GM18517 (cell line): ENCODE data around the gene PTPN3.
A peak's percentile ranks its signal among the peaks of the same experiment; 100 is the strongest.

Experiments
- ATAC-seq: cut with Tn5 transposase; IDR thresholded peaks from one replicate; pipeline ENCODE4 v1.9.1; 2021; ENCODE audit warnings: mild to moderate bottlenecking, moderate library complexity; ENCODE audit not compliant: unreplicated experiment

The PTPN3 gene

GRCh38 chr9:109427886-109428285 lies 70.2 kb downstream of the PTPN3 start:
- no peak for ATAC-seq

- no peak for ATAC-seq
Observed at GRCh38 chr9:109426626-109427402, 71.3 kb downstream of the PTPN3 start.

GRCh38 chr9:109424618-109425017 lies 73.5 kb downstream of the PTPN3 start:
- no peak for ATAC-seq

GRCh38 chr9:109423877-109424276 lies 74.2 kb downstream of the PTPN3 start:
- ATAC-seq: no peak

- peak; percentile 84 for ATAC-seq
Observed at GRCh38 chr9:109422641-109423040, 75.5 kb downstream of the PTPN3 start.

- ATAC-seq: no peak
Observed at GRCh38 chr9:109421026-109421970, 76.8 kb downstream of the PTPN3 start.

DNA sequence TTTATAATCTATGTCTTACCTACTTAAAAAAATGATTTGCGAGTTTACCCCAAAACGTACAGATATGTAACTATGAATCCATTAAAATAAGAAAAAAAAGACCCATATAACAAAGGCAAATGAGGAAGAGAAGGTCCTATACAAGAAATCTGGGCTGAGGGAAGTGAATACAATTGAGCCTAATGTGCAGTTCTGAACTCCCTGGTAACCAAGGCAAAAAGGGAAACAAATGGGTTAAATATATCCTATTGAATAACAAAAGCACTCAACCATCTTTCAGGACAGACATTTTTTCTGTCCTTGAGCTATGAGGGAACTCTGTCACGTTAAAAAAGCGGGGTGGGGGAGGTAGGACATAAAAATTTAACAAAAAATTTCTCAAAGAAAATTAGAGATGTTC lies 78.6 kb downstream of the PTPN3 start:
- ATAC-seq: no peak

- ATAC-seq: no peak
Observed at GRCh38 chr9:109418827-109419226, 79.3 kb downstream of the PTPN3 start.

- ATAC-seq: no peak
Observed at GRCh38 chr9:109417585-109418544, 80.2 kb downstream of the PTPN3 start.

GRCh38 chr9:109417054-109417453 lies 81.1 kb downstream of the PTPN3 start:
- no peak for ATAC-seq

- peak; percentile 54 for ATAC-seq
Observed at GRCh38 chr9:109416135-109416706, 81.9 kb downstream of the PTPN3 start.

- no peak for ATAC-seq
Observed at GRCh38 chr9:109414125-109414785, 83.9 kb downstream of the PTPN3 start.

DNA sequence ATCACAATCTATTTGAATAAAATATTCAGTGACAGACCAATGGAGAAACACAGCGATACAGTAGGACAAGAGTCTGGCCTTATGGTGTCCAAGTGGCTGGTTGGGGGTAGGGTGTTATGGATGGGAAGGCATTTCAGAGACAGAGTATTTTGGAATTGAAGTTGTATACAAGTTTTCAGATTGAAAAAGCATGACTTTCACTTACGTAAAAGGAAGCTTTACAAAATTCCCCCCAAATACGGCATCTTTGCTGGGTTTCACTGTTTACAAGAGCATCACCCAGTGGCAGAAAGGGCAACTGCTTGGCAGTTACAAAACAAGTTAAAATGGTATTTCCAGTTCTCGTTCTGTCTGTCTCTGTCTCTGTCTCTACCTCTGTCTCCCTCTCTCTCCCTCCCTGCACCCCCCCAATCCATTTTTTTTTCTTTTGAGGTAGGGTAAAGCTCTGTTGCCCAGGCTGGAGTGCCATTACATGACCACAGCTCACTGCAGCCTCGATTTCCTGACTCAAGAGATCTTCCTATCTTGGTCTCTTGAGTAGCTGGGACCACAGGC lies 86.2 kb downstream of the PTPN3 start:
- peak; percentile 53 for ATAC-seq

GRCh38 chr9:109411069-109411761 lies 86.9 kb downstream of the PTPN3 start:
- ATAC-seq: peak; percentile 69

DNA sequence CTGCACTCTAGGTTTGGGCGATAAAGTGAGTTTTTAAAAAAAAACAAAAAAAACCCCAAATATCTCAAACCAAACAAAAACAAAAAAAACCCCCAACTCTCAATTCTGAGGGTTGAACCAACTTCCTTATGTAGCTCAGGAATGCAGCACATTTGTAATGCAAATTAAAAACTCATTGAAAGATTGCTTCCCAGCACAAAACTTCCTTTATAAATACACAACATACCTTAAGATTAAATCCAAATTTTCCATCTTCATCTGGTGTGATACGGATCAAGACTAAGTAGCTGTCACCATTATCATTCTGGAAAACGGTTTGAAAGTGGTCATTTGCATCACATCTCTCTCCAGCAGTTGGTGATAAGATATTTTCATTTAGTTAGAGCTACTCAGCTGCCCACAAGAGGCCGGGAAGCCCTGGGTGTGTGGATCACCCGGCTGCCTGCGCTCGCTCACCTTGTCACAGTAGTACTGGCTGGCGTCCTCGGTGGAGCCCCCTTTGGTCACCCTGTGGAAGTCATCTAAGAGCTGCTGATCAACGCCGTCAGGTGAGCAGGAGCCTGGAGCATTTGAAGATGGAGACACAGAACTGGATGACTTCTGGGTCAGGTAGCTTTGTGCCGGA lies 88.2 kb downstream of the PTPN3 start:
- ATAC-seq: no peak

- ATAC-seq: no peak
Observed at GRCh38 chr9:109408759-109409462, 89.2 kb downstream of the PTPN3 start.

DNA sequence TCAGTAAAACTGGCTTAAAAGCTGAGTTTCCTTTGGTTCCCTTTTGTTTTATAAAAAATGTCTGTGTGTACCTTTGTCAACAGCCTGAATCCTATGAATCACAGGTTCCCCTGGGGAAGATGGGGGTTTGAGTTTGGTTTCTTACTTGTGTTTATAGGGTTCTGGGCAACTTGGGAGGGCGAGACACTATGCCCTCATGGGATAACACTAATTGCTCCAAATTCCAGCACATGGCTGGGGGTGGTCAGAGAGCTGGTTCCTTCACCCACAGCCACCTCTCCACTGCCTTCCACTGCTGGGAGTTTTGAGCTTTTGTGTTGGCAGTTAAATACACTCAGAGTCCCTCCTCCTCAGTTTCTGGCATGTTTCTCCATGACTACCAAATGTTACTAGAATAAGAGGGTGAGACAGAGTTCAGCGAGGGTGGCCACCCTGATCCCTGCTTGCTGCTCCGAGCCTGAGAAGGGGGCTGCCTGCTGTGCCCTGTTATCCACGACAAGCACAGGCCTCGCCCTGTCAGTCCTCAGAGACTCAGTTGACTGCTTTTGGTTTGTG lies 94.3 kb downstream of the PTPN3 start:
- no peak for ATAC-seq

DNA sequence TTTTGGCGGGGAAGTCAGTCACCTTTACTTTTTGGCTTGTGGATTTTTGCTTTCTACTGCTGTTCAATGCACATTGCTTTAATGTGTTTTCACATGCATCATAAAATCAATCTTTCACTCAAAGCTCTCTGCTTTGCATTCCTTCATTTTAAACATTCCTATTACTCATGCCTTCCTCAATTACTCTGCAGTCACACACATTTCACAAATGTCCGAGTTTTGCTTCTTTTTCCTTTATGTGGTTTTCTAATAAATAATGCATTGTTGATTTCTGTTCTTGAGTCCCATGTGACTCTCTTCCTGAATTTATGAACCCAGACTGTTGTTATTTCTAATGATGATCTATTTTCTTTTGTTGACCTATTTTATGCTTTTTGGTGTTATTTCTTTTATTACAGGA lies 95.0 kb downstream of the PTPN3 start:
- no peak for ATAC-seq
